ENCODE data around the gene MIDN. TPM values are rescaled to one million over a fixed set of nuclear protein-coding genes. Genes with fewer than 3 reads are reported as not detected.

Gene MIDN
- total RNA-seq, 4 donors from 2014 or later: 89.0 to 153 (median 105) TPM

DNA sequence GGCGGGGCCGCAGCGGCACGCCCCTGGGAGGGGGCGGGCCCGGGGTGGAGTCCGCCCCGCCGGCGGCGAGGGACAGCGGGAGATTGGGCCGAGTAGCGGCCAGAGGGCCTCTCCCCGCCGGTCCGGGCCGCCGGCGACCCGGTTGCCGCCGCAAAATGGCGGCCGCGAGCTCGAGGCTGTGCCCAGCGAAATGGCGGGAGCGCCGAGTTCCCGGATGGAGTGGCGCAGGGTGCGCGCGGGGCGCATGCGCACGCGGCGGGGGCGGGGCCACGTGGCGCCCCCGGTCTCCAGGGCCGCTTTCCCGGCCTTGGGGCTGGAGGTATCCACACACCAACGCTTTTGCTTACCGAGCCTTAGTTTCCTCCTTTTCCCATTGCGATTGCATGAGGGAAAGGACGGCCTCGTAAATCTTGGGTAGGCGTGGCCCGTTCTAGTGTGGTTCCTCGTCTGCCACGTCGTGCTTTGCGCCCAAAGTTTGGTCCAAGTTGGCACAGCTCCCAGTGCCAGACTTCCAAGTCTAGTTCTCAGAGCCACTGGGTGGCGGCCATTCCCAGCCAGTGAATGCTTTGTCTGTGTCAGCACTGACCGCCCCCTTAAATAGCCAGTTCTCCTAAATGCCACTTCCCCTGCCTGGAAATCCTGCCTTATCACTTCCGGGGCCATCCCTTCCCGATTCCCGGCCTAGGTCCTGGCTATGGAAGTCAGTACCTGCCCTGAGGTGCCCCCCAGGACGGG is 21.3 kb downstream of the MIDN start:
- Histone ChIP-seq H3K27me3 (no peaks in the 10 kb centered on the region), H3K4me3 (peak overlapping the region; percentile 80), H3K27ac (peak overlapping the region; percentile 100), H3K9me3 (no peaks in the 10 kb centered on the region), H3K4me1 (peaks cover 95% of the 10 kb centered on the region), H3K36me3 (peaks cover 39% of the 10 kb centered on the region)
- WGBS: under 1% methylated on average over 23 of the region's 64 CpGs
- TF ChIP-seq POLR2AphosphoS5 (IDR thresholded peaks at IDR 0.05): peak in 2 of 3 donors; percentile 20 to 72
- TF ChIP-seq EP300 (IDR thresholded peaks at IDR 0.05): no peak
- no peak for TF ChIP-seq POLR2A (IDR thresholded peaks at IDR 0.05)
- TF ChIP-seq, protein P1, sequence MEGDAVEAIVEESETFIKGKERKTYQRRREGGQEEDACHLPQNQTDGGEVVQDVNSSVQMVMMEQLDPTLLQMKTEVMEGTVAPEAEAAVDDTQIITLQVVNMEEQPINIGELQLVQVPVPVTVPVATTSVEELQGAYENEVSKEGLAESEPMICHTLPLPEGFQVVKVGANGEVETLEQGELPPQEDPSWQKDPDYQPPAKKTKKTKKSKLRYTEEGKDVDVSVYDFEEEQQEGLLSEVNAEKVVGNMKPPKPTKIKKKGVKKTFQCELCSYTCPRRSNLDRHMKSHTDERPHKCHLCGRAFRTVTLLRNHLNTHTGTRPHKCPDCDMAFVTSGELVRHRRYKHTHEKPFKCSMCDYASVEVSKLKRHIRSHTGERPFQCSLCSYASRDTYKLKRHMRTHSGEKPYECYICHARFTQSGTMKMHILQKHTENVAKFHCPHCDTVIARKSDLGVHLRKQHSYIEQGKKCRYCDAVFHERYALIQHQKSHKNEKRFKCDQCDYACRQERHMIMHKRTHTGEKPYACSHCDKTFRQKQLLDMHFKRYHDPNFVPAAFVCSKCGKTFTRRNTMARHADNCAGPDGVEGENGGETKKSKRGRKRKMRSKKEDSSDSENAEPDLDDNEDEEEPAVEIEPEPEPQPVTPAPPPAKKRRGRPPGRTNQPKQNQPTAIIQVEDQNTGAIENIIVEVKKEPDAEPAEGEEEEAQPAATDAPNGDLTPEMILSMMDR (IDR thresholded peaks at IDR 0.05): no peak
- peak; percentile 93 for DNase-seq (ENCODE audit: low spot score in 2 of 2)

DNA sequence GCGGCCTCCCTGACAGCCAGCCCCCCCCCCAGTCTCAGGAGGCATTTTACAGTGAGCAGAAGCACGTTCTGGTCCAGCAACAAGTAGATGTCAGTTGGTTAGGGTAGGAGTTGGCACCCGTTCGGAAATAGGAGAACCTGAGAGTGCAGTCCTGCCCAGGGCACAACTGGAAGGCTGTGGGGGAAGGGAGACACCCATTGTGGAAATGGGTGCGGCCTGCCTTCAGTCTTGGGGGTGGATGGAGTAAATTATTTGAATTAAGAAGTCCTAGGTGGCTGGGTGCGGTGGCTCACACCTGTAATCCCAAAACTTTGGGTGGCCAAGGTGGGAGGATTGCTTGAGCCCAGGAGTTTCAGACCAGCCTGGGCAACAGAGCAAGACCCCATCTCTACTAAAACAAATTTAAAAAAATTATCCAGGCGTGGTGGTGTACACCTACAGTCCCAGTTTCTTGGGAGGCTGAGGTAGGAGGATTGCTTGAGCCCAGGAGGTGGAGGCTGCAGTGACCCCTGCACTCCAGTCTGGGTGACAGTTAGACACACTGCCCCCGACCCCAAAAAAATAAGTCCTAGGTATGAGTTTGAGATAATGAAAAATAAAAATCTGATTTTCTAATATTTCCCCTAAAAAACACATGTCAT is 21.9 kb downstream of the MIDN start:
- DNase-seq (ENCODE audit: low spot score in 2 of 2): no peak
- peaks cover 93% of the 10 kb centered on the region for H3K4me1 ChIP-seq
- H3K9me3 ChIP-seq: no peaks in the 10 kb centered on the region
- peak overlapping the region; percentile 100 for H3K27ac ChIP-seq
- no peak for TF ChIP-seq POLR2A (IDR thresholded peaks at IDR 0.05)
- no peak for TF ChIP-seq POLR2AphosphoS5 (IDR thresholded peaks at IDR 0.05)
- TF ChIP-seq, protein P1 (IDR thresholded peaks at IDR 0.05): no peak
- no peaks in the 10 kb centered on the region for H3K27me3 ChIP-seq
- H3K4me3 ChIP-seq: peak overlapping the region; percentile 80
- WGBS: 22% methylated on average over 8 of the region's 8 CpGs
- H3K36me3 ChIP-seq: peaks cover 40% of the 10 kb centered on the region

DNA sequence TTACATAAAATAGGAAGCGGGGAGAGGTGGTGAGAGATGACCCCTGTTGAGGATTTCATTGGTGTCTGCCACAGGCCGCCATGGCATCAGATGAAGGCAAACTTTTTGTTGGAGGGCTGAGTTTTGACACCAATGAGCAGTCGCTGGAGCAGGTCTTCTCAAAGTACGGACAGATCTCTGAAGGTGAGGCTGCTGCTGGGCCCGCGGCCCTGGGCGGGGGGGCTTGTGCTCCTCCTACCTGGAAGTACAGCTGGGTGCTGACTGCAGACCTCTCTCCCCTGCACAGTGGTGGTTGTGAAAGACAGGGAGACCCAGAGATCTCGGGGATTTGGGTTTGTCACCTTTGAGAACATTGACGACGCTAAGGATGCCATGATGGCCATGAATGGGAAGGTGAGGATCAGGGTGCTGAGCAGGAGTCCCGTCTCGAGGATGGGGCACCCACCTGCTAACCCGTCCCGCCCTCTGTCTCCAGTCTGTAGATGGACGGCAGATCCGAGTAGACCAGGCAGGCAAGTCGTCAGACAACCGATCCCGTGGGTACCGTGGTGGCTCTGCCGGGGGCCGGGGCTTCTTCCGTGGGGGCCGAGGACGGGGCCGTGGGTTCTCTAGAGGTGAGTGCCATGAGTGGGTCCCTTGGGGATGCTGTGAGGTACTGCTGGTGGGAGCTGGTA is 22.6 kb downstream of the MIDN start:
- peaks cover 40% of the 10 kb centered on the region for H3K36me3 ChIP-seq

DNA sequence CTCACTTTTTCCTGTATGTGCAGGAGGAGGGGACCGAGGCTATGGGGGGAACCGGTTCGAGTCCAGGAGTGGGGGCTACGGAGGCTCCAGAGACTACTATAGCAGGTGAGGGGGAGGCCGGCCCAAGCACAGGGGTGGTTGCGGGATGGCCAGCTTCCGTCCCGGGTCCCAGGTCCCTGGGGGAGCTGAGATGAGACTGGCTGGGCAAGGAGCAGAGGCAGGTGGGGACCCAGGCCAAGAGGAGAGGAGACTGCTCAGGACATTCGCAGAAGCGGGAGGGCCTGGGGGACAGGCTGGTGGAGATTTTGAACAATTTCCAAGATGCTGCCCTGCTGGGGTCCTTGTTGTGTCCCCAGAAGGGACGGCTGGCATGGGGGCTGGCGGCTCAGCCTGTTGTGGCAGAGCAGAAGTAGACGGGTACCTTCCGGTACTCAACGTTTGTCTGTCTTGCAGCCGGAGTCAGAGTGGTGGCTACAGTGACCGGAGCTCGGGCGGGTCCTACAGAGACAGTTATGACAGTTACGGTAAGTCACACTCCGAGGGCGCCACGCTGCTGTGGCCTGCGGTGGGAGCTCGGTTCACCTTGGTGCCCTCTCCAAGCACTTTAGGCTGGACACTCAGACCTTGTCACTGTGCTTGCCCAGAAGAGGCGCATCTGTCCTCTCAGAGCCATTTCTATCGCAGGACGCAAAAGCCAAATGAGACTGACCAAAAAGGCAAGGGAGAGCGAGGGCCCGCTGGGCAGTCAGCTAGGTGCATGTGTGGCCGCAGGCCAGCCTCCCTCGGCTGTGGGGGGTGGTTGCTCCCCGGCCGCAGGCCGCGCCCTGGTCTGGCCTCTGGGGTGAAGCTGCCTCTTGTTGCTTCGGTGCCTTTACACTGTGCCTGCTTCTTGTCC is 23.4 kb downstream of the MIDN start:
- no peak for DNase-seq (ENCODE audit: low spot score in 2 of 2)
- H3K4me3 ChIP-seq: peak overlapping the region; percentile 80
- no peaks in the 10 kb centered on the region for H3K9me3 ChIP-seq
- H3K27ac ChIP-seq: peak overlapping the region; percentile 100
- H3K27me3 ChIP-seq: no peaks in the 10 kb centered on the region
- WGBS: 77% methylated on average over 37 of the region's 37 CpGs
- H3K36me3 ChIP-seq: peaks cover 40% of the 10 kb centered on the region
- TF ChIP-seq POLR2A (IDR thresholded peaks at IDR 0.05): no peak
- TF ChIP-seq, protein P1 (IDR thresholded peaks at IDR 0.05): no peak
- TF ChIP-seq EP300 (IDR thresholded peaks at IDR 0.05): no peak
- TF ChIP-seq POLR2AphosphoS5 (IDR thresholded peaks at IDR 0.05): no peak
- H3K4me1 ChIP-seq: peaks cover 88% of the 10 kb centered on the region

More for the DNA sequence above, 22.6 kb downstream of the MIDN start:
- Histone ChIP-seq H3K27ac (peak overlapping the region; percentile 100), H3K4me1 (peaks cover 88% of the 10 kb centered on the region), H3K9me3 (no peaks in the 10 kb centered on the region), H3K27me3 (no peaks in the 10 kb centered on the region), H3K4me3 (peak overlapping the region; percentile 80)
- DNase-seq (ENCODE audit: low spot score in 2 of 2): no peak
- 34% methylated on average over 16 of the region's 26 CpGs for WGBS
- TF ChIP-seq, protein P1 (IDR thresholded peaks at IDR 0.05): no peak
- TF ChIP-seq EP300 (IDR thresholded peaks at IDR 0.05) (no peak), POLR2A (IDR thresholded peaks at IDR 0.05) (no peak), POLR2AphosphoS5 (IDR thresholded peaks at IDR 0.05) (no peak)

All from suprapubic skin (tissue), 4 donors.